T-helper 1 cell (primary cell): Measurements from ENCODE around the gene ICE2.

Experiments
- DNase-seq, 5 donors: peaks; one replicate each; pipeline ENCODE4 v3.0.0-alpha.2; 2012 to 2020

Gene ICE2

GRCh38 chr15:60369696-60370095 lies 109.2 kb downstream of the ICE2 start:
- no peak for DNase-seq
